Upper lobe of right lung (tissue), 1 donor: ENCODE measurements around the gene LCA5L. TPM values are rescaled to one million over a fixed set of nuclear protein-coding genes. Genes with fewer than 3 reads are reported as not detected.

Experiments used
- ATAC-seq: fragments of 200-7000 bp; cut with Tn5 transposase; one replicate; pipeline ENCODE4 v1.9.1; 2020; ENCODE audit warnings: mild to moderate bottlenecking, moderate library complexity
- DNase-seq: peaks from one replicate; pipeline ENCODE4 v3.0.0-alpha.2; 2020
- H3K27ac ChIP-seq: fragments of 200-600 bp; one replicate; pipeline ENCODE4 v1.8.0; 2022
- H3K27me3 ChIP-seq: fragments of 200-600 bp; one replicate; pipeline ENCODE4 v1.8.0; 2022; ENCODE audit warnings: mild to moderate bottlenecking
- H3K36me3 ChIP-seq: fragments of 200-600 bp; one replicate; pipeline ENCODE4 v1.8.0; 2022
- H3K4me1 ChIP-seq: fragments of 200-600 bp; one replicate; pipeline ENCODE4 v1.8.0; 2022
- H3K4me3 ChIP-seq: fragments of 200-600 bp; one replicate; pipeline ENCODE4 v1.8.0; 2022; ENCODE audit warnings: mild to moderate bottlenecking
- H3K9me3 ChIP-seq: fragments of 200-600 bp; one replicate; pipeline ENCODE4 v1.8.0; 2022
- CTCF ChIP-seq: fragments of 200-600 bp; IDR thresholded peaks from one replicate; pipeline ENCODE4 v1.8.0; 2022; ENCODE audit warnings: antibody characterized with exemption
- intact Hi-C: fragments of 100-400 bp; cut with DNase I; formaldehyde crosslinking; loops from one replicate; pipeline ENCODE4 v1.11.0; 2022
- total RNA-seq: library from RNA; stranded (reverse); fragmentation: NEBNext Ultra II Directional; extraction: Animal tissue kit (Norgen Biotek cat#: 25700); gene quantifications from one replicate; pipeline ENCODE4 v1.2.1, GENCODE V29; 2021
- donor health status: DM: no; HTN: yes; CAD: no; lungs with severe emphysema.

LCA5L gene
- total RNA-seq, 1 donor from 2014 or later: 1.8 TPM

GRCh38 chr21:39480271-39480670 lies 34.7 kb upstream of the LCA5L start:
- no peaks in the 10 kb centered on the region for H3K4me1 ChIP-seq
- no peak for TF ChIP-seq CTCF
- H3K4me3 ChIP-seq: no peak overlapping the region
- no peaks in the 10 kb centered on the region for H3K36me3 ChIP-seq
- intact Hi-C loops: no loop called here
- H3K9me3 ChIP-seq: no peaks in the 10 kb centered on the region
- H3K27ac ChIP-seq: no peak overlapping the region
- no peak for DNase-seq
- ATAC-seq: no peak
- H3K27me3 ChIP-seq: no peaks in the 10 kb centered on the region

GRCh38 chr21:39479814-39480182 lies 34.2 kb upstream of the LCA5L start:
- Histone ChIP-seq H3K27me3 (no peaks in the 10 kb centered on the region), H3K4me1 (no peaks in the 10 kb centered on the region), H3K27ac (no peak overlapping the region), H3K36me3 (no peaks in the 10 kb centered on the region), H3K4me3 (no peak overlapping the region), H3K9me3 (no peaks in the 10 kb centered on the region)
- no peak for DNase-seq
- no peak for TF ChIP-seq CTCF
- intact Hi-C loops: no loop called here
- ATAC-seq: no peak

- H3K27me3 ChIP-seq: no peaks in the 10 kb centered on the region
- no peaks in the 10 kb centered on the region for H3K36me3 ChIP-seq
- H3K9me3 ChIP-seq: no peaks in the 10 kb centered on the region
- intact Hi-C loops: no loop called here
- DNase-seq (no peak), ATAC-seq (no peak)
- H3K27ac ChIP-seq: no peak overlapping the region
- no peak for TF ChIP-seq CTCF
- no peak overlapping the region for H3K4me3 ChIP-seq
- H3K4me1 ChIP-seq: no peaks in the 10 kb centered on the region
Measured at GRCh38 chr21:39479164-39479813, 33.7 kb upstream of the LCA5L start.

GRCh38 chr21:39474611-39475010 lies 29.0 kb upstream of the LCA5L start:
- Histone ChIP-seq H3K4me1 (no peaks in the 10 kb centered on the region), H3K27me3 (no peaks in the 10 kb centered on the region), H3K9me3 (no peaks in the 10 kb centered on the region), H3K27ac (no peak overlapping the region), H3K4me3 (no peak overlapping the region), H3K36me3 (no peaks in the 10 kb centered on the region)
- intact Hi-C loops: no loop called here
- no peak for DNase-seq
- no peak for ATAC-seq
- TF ChIP-seq CTCF: no peak

- no peak for TF ChIP-seq CTCF
- Histone ChIP-seq H3K9me3 (no peaks in the 10 kb centered on the region), H3K4me3 (no peak overlapping the region), H3K36me3 (no peaks in the 10 kb centered on the region), H3K27ac (no peak overlapping the region), H3K4me1 (no peaks in the 10 kb centered on the region), H3K27me3 (no peaks in the 10 kb centered on the region)
- intact Hi-C loops: no loop called here
- ATAC-seq: no peak
- DNase-seq: no peak
Measured at GRCh38 chr21:39472786-39473185, 27.2 kb upstream of the LCA5L start.

GRCh38 chr21:39471598-39471997 lies 26.0 kb upstream of the LCA5L start:
- no peaks in the 10 kb centered on the region for H3K36me3 ChIP-seq
- no peak for DNase-seq
- TF ChIP-seq CTCF: no peak
- no peaks in the 10 kb centered on the region for H3K27me3 ChIP-seq
- no peak for ATAC-seq
- intact Hi-C loops: no loop called here
- no peak overlapping the region for H3K27ac ChIP-seq
- no peaks in the 10 kb centered on the region for H3K9me3 ChIP-seq
- H3K4me1 ChIP-seq: no peaks in the 10 kb centered on the region
- H3K4me3 ChIP-seq: no peak overlapping the region
